ENCODE results near the gene LRCH3. TPM values are rescaled to one million over a fixed set of nuclear protein-coding genes. Genes with fewer than 3 reads are reported as not detected.
"Not testable (repeated sequence)": the region's sequence is repeated elsewhere in the genome, so short reads cannot be mapped to it uniquely, and the experiment has no call there.

The LRCH3 gene
- total and polyA plus RNA-seq, 7 experiments from 2014 or later: 13.5 to 75.5 (median 58.8) TPM

DNA sequence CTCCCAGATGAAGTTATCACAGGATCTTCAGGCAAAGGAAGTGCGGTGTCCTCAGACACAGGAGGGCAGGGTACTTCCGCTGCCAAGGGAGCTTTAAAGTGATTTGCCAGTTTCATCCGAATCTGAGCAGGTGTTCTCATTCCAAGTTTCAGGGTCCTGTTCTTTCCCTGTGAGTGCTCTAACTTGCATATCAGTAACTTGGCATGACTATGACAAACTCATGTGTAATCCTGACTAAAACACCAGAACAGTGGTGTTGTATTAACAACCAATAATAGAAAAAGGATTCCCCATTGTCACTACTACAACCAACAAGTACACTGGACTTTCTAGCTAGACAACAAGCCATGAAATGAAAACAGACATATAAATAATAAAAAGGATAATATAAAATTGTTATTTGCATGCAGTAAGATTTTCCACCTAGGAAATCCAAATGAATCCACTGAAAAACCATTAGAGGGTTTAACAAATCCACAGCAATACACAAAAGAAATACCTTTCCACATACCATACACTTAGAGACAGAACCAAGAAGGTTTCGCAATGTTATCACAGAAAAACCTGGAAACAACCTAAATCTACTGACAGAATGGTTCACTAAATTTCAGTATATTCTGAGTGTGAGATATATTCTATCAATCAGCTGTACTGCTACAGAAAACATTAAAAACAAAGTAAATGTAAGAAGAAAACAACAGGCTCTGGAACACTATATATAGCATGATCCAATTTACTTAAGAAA, 118.1 kb downstream of the LRCH3 start:
- H3K36me3 Mint-ChIP-seq: peaks cover 0 to 16% (median 5%) of the 10 kb centered on the region in 5 donors
- DNase-seq (no peak), ATAC-seq (no peak)
- H3K4me3 Mint-ChIP-seq: no peak overlapping the region
- H3K27ac ChIP-seq (ENCODE audit: low read depth, low read length): no peak overlapping the region
- ChIA-PET CTCF (no interaction called here), POLR2A (no interaction called here)
- H3K4me3 ChIP-seq (ENCODE audit: low read length): no peak overlapping the region
- no peaks in the 10 kb centered on the region for H3K27me3 Mint-ChIP-seq
- intact Hi-C loops (cut with micrococcal nuclease): loop anchor here in 1 of 2 donors (5.0 kb wide), 1 partner anchor 173 kb away; no protein-coding TSS in a partner anchor
- H3K27ac Mint-ChIP-seq: no peak overlapping the region
- H3K9me3 ChIP-seq (ENCODE audit: control insufficient read depth in 2 of 3, low read length in 3 of 3): no peaks in the 10 kb centered on the region
- H3K4me1 ChIP-seq (ENCODE audit: control insufficient read depth in 2 of 2, insufficient read depth in 2 of 2, low read length in 2 of 2): peaks cover 0 to 6% of the 10 kb centered on the region in 2 donors
- H3K27me3 ChIP-seq (ENCODE audit: control insufficient read depth in 2 of 2, insufficient read depth in 2 of 2, low read length in 2 of 2): no peaks in the 10 kb centered on the region
- peaks cover 0 to 10% (median 3%) of the 10 kb centered on the region in 7 donors for H3K4me1 Mint-ChIP-seq
- peaks cover 0 to 6% (median 0%) of the 10 kb centered on the region in 3 experiments for H3K36me3 ChIP-seq (ENCODE audit: control insufficient read depth in 2 of 3, insufficient read depth in 3 of 3, low read length in 3 of 3)
- peaks cover 0 to 2% (median 0%) of the 10 kb centered on the region in 11 donors for H3K9me3 Mint-ChIP-seq

DNA sequence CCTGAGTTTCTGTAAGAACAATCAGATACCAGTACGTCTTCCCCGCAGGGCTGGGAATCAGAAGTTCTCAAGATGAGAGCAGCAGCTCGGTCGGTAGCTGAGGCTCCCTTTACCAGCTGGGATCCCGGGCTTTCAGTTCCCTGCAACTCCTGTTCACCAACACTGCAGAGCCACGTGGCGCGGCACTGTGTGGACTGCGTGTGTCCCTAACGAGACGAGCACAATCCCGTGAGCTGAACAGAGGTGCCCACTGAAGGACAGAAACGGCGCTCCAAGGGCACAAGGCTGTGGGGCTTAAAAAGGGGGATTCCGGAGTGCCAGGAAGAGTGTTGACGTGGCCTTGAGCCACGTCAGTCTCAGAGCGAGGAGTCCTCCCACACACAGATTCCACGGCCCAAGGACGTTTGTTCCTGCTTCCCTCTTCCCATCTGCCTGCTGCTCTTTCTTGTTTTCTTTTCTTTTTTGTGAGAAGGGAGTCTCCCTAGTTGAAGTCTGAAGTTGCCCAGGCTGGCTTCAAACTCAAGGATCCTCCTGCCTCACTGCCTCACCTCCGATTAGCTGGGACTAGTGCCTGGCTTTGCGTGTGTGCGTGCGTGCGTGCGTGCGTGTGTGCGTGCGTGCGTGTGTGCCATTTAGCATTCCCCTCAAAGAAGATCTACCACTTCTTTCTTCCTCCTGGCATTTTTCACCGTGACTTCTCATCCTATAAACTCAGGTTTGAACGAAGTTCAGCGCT, 121.9 kb downstream of the LRCH3 start:
- POLR2A ChIA-PET: no interaction called here
- H3K4me3 ChIP-seq (ENCODE audit: low read length): no peak overlapping the region
- H3K27ac ChIP-seq (ENCODE audit: low read depth, low read length): no peak overlapping the region
- peaks cover 0 to 21% (median 5%) of the 10 kb centered on the region in 5 donors for H3K36me3 Mint-ChIP-seq
- no peaks in the 10 kb centered on the region for H3K4me1 ChIP-seq (ENCODE audit: control insufficient read depth in 2 of 2, insufficient read depth in 2 of 2, low read length in 2 of 2)
- H3K36me3 ChIP-seq (ENCODE audit: control insufficient read depth in 2 of 3, insufficient read depth in 3 of 3, low read length in 3 of 3): peaks cover 0 to 6% (median 0%) of the 10 kb centered on the region in 3 experiments
- DNase-seq: no peak
- no peaks in the 10 kb centered on the region for H3K9me3 ChIP-seq (ENCODE audit: control insufficient read depth in 2 of 3, low read length in 3 of 3)
- no peaks in the 10 kb centered on the region for H3K4me1 Mint-ChIP-seq
- H3K27ac Mint-ChIP-seq: no peak overlapping the region
- intact Hi-C loops (cut with micrococcal nuclease): no loop called here
- H3K4me3 Mint-ChIP-seq: no peak overlapping the region
- ATAC-seq: peak; percentile 18
- CTCF ChIA-PET: interaction anchor here (0.7 kb wide), 1 partner anchor 94 kb away, joined by 3 read pairs; no protein-coding TSS in a partner anchor
- H3K27me3 Mint-ChIP-seq: no peaks in the 10 kb centered on the region
- H3K9me3 Mint-ChIP-seq: peaks cover 0 to 2% (median 0%) of the 10 kb centered on the region in 11 donors
- no peaks in the 10 kb centered on the region for H3K27me3 ChIP-seq (ENCODE audit: control insufficient read depth in 2 of 2, insufficient read depth in 2 of 2, low read length in 2 of 2)

DNA sequence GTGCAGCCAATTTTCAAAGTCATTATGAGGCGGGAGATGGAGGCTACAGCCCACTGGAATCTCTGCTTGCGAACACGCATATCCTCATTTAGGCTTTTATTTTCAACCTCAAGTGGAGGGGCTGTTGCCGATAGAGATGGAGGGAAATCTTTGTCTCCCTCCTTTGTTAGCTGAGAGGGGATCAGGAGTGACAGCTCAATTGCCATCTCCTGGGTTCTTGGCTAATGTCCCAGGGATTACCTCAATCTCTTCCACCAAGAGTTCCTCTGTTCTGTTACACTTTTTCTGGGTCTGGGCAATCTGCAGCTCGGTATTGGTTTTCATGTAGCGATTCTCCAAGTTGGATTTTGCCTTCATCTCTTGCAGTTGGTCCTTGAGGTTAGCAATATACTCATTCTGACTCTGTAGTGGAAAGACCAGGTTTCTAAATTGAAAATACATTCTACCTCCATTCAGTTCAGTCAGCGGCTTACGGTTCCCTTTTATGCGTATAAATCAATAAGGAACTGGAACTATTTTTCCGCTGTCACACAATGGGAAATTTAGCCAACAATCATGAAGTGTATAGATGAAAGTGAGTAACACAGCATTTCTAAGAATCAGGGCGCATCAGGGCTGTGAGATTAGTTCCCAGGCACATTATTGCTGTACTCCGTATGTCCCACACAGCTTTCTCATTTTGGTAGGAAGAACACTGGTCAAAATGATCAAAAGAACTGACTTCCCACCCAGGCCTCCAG, 122.8 kb downstream of the LRCH3 start:
- ChIA-PET CTCF (no interaction called here), POLR2A (no interaction called here)
- intact Hi-C loops (cut with micrococcal nuclease): no loop called here
- no peaks in the 10 kb centered on the region for H3K27me3 Mint-ChIP-seq
- Histone ChIP-seq H3K27me3 (ENCODE audit: control insufficient read depth in 2 of 2, insufficient read depth in 2 of 2, low read length in 2 of 2) (no peaks in the 10 kb centered on the region), H3K27ac (ENCODE audit: low read depth, low read length) (no peak overlapping the region), H3K4me1 (ENCODE audit: control insufficient read depth in 2 of 2, insufficient read depth in 2 of 2, low read length in 2 of 2) (no peaks in the 10 kb centered on the region), H3K9me3 (ENCODE audit: control insufficient read depth in 2 of 3, low read length in 3 of 3) (no peaks in the 10 kb centered on the region), H3K4me3 (ENCODE audit: low read length) (no peak overlapping the region), H3K36me3 (ENCODE audit: control insufficient read depth in 2 of 3, insufficient read depth in 3 of 3, low read length in 3 of 3) (peaks cover 0 to 6% (median 0%) of the 10 kb centered on the region in 3 experiments)
- H3K4me1 Mint-ChIP-seq: no peaks in the 10 kb centered on the region
- H3K9me3 Mint-ChIP-seq: peaks cover 0 to 2% (median 0%) of the 10 kb centered on the region in 11 donors
- peak overlapping the region in 1 of 9 donors; percentile 16 for H3K27ac Mint-ChIP-seq
- ATAC-seq: no peak
- H3K4me3 Mint-ChIP-seq: no peak overlapping the region
- DNase-seq: no peak
- peaks cover 0 to 16% (median 5%) of the 10 kb centered on the region in 5 donors for H3K36me3 Mint-ChIP-seq

DNA sequence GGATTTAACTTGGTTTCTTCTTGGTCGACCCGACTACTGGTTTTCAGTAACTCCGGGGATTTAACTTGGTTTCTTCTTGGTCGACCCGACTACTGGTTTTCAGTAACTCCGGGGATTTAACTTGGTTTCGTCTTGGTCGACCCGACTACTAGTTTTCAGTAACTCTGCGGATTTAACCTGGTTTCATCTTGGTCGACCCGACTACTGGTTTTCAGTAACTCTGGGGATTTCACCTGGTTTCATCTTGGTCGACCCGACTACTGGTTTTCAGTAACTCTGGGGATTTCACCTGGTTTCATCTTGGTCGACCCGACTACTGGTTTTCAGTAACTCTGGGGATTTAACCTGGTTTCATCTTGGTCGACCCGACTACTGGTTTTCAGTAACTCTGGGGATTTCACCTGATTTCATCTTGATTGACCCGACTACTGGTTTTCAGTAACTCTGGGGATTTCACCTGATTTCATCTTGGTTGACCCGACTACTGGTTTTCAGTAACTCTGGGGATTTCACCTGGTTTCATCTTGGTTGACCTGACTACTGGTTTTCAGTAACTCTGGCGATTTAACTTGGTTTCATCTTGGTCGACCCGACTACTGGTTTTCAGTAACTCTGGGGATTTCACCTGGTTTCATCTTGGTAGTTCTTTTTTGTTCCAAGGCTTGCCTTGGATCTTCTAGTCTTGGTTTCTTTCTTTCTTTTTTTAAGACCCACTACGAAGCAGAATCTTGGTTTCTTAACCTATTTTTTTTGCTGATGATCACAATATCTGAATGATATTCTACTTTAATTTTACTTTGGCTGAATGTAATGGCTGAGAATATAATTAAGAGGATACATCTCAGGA, 130.6 kb downstream of the LRCH3 start:
- H3K4me3 ChIP-seq (ENCODE audit: low read length); H3K27me3 Mint-ChIP-seq; H3K4me1 Mint-ChIP-seq; CTCF ChIA-PET; H3K27ac ChIP-seq (ENCODE audit: low read depth, low read length); H3K27ac Mint-ChIP-seq; H3K4me3 Mint-ChIP-seq; DNase-seq; POLR2A ChIA-PET; ATAC-seq; H3K9me3 Mint-ChIP-seq; intact Hi-C loops (cut with micrococcal nuclease); H3K36me3 ChIP-seq (ENCODE audit: control insufficient read depth in 2 of 3, insufficient read depth in 3 of 3, low read length in 3 of 3); H3K9me3 ChIP-seq (ENCODE audit: control insufficient read depth in 2 of 3, low read length in 3 of 3); H3K4me1 ChIP-seq (ENCODE audit: control insufficient read depth in 2 of 2, insufficient read depth in 2 of 2, low read length in 2 of 2); H3K27me3 ChIP-seq (ENCODE audit: control insufficient read depth in 2 of 2, insufficient read depth in 2 of 2, low read length in 2 of 2): not testable (repeated sequence)
- peaks cover 2 to 34% (median 17%) of the 10 kb centered on the region in 5 donors for H3K36me3 Mint-ChIP-seq

DNA sequence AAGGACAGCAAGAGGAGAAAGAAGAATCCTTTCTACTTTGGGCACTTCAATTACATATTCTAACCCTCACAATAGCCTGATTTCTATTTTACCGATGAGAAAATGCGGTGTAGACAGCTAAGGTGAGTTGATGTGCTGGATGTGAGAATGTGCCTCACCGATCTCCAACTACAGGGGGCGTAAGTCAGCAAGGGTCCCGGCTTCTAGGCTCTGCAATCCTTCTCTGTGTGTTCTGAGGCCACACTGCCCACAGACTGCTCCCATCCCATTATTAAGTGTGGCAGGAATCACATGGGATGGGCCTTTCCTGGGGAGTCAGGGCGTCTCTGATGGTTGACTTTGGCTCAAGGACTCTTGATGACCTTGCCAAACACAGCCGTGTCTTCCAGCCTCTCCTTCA, 135.4 kb downstream of the LRCH3 start:
- no peak overlapping the region for H3K4me3 Mint-ChIP-seq
- Histone ChIP-seq H3K27me3 (ENCODE audit: control insufficient read depth in 2 of 2, insufficient read depth in 2 of 2, low read length in 2 of 2) (no peaks in the 10 kb centered on the region), H3K9me3 (ENCODE audit: control insufficient read depth in 2 of 3, low read length in 3 of 3) (no peaks in the 10 kb centered on the region), H3K27ac (ENCODE audit: low read depth, low read length) (no peak overlapping the region), H3K36me3 (ENCODE audit: control insufficient read depth in 2 of 3, insufficient read depth in 3 of 3, low read length in 3 of 3) (no peaks in the 10 kb centered on the region), H3K4me3 (ENCODE audit: low read length) (no peak overlapping the region), H3K4me1 (ENCODE audit: control insufficient read depth in 2 of 2, insufficient read depth in 2 of 2, low read length in 2 of 2) (no peaks in the 10 kb centered on the region)
- DNase-seq: no peak
- H3K27ac Mint-ChIP-seq: no peak overlapping the region
- ChIA-PET POLR2A (interaction anchor here (0.6 kb wide), 1 partner anchor 186 kb away, joined by 4 read pairs; no protein-coding TSS in a partner anchor), CTCF (no interaction called here)
- peaks cover 14 to 55% (median 35%) of the 10 kb centered on the region in 5 donors for H3K36me3 Mint-ChIP-seq
- peaks cover 0 to 8% (median 0%) of the 10 kb centered on the region in 7 donors for H3K4me1 Mint-ChIP-seq
- H3K9me3 Mint-ChIP-seq: peaks cover 0 to 2% (median 0%) of the 10 kb centered on the region in 11 donors
- intact Hi-C loops (cut with micrococcal nuclease): no loop called here
- no peaks in the 10 kb centered on the region for H3K27me3 Mint-ChIP-seq
- ATAC-seq: no peak

DNA sequence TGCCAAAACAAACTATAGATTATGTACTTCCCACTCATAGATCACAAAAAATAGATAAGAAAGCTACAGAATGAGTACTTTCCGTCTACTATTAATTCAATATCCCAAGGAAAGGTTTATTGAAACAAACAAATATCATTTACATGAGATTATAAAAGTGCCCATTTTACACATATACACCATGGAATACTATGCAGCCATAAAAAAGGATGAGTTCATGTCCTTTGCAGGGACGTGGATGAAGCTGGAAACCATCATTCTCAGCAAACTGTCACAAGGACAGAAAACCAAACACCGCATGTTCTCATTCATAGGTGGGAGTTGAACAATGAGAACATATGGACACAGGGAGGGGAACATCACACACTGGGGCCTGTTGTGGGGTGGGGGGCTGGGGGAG, 136.5 kb downstream of the LRCH3 start:
- CTCF ChIA-PET: interaction anchor here (0.6 kb wide), 1 partner anchor 741 kb away, joined by 3 read pairs; no protein-coding TSS in a partner anchor
- H3K4me1 Mint-ChIP-seq; H3K4me3 Mint-ChIP-seq; H3K36me3 ChIP-seq (ENCODE audit: control insufficient read depth in 2 of 3, insufficient read depth in 3 of 3, low read length in 3 of 3); H3K9me3 Mint-ChIP-seq; H3K27ac ChIP-seq (ENCODE audit: low read depth, low read length); DNase-seq; H3K4me3 ChIP-seq (ENCODE audit: low read length); H3K27me3 ChIP-seq (ENCODE audit: control insufficient read depth in 2 of 2, insufficient read depth in 2 of 2, low read length in 2 of 2); H3K27me3 Mint-ChIP-seq; intact Hi-C loops (cut with micrococcal nuclease); ATAC-seq; H3K4me1 ChIP-seq (ENCODE audit: control insufficient read depth in 2 of 2, insufficient read depth in 2 of 2, low read length in 2 of 2); H3K9me3 ChIP-seq (ENCODE audit: control insufficient read depth in 2 of 3, low read length in 3 of 3); H3K27ac Mint-ChIP-seq: not testable (repeated sequence)
- H3K36me3 Mint-ChIP-seq: peaks cover 14 to 53% (median 31%) of the 10 kb centered on the region in 5 donors
- POLR2A ChIA-PET: interaction anchor here (0.6 kb wide), 1 partner anchor 217 kb away, joined by 4 read pairs; no protein-coding TSS in a partner anchor

Measured in naive thymus-derived CD4-positive, alpha-beta T cell (primary cell).